ENCODE results near the gene DEPDC7. TPM values are rescaled to one million over a fixed set of nuclear protein-coding genes. Genes with fewer than 3 reads are reported as not detected.

The DEPDC7 gene
- total and polyA plus RNA-seq, 2 of the 8 experiments (the other 6 are each of a cell fraction or from before 2014, with no cell fraction given): 3.1 to 7.6 TPM

GRCh38 chr11:33001281-33001680, 14.4 kb upstream of the DEPDC7 start:
- H4K91ac ChIP-seq (replicated peaks; ENCODE audit: insufficient read length, low read length): no peak overlapping the region
- no peak overlapping the region for H2AK5ac ChIP-seq (ENCODE audit: low read depth, low read length)
- no peak overlapping the region for H3K18ac ChIP-seq (ENCODE audit: extremely low read depth, low read length)
- H2BK5ac ChIP-seq (ENCODE audit: low read depth, low read length): no peak overlapping the region
- H3K4me2 ChIP-seq (ENCODE audit: insufficient read depth in 1 of 2, low read depth in 2 of 2, low read length in 2 of 2): no peak overlapping the region
- no peaks in the 10 kb centered on the region; a peak in 1 of 7 replicates for H3K4me1 ChIP-seq (replicated peaks in 1 of 4; ENCODE audit: control insufficient read depth in 3 of 4, insufficient read depth in 4 of 4, low read length in 3 of 4)
- no peak overlapping the region for H4K5ac ChIP-seq (ENCODE audit: insufficient read length, low read depth, low read length)
- no peak overlapping the region for H3K4ac ChIP-seq (replicated peaks; ENCODE audit: insufficient read length, low read depth, low read length)
- TF ChIP-seq TCF12 (IDR thresholded peaks at IDR 0.05; ENCODE audit: low read depth, low read length): no peak
- TF ChIP-seq HDAC2 (IDR thresholded peaks at IDR 0.05; ENCODE audit: borderline replicate concordance in 1 of 2, low read depth in 2 of 2, low read length in 2 of 2): no peak
- H3K27ac ChIP-seq (ENCODE audit: low read depth, low read length): no peak overlapping the region
- DNase-seq (ENCODE audit: low read depth in 1 of 2, low spot score in 2 of 2): no peak
- H4K8ac ChIP-seq (ENCODE audit: extremely low read depth, insufficient read depth, low read length): no peak overlapping the region
- H2AFZ ChIP-seq (ENCODE audit: low read length): no peak overlapping the region
- 90% methylated on average over 6 of the region's 6 CpGs; no CpG with 5 or more reads in 1 of the 2 experiments for WGBS, 2 experiments (ENCODE audit: extremely low coverage in 1 of 2, insufficient coverage in 1 of 2, insufficient read length in 1 of 2, insufficient replicate concordance in 2 of 2, low coverage in 1 of 2, low lambda C conversion rate in 2 of 2, missing lambda C conversion rate in 1 of 2)
- no peaks in the 10 kb centered on the region; the same call in 1 of the 2 replicates for H3K23me2 ChIP-seq (ENCODE audit: low read depth, low read length)
- H3K79me2 ChIP-seq (ENCODE audit: control insufficient read depth in 1 of 2, insufficient read depth in 2 of 2, low read length in 2 of 2): no peaks in the 10 kb centered on the region
- no peak overlapping the region for H3K14ac ChIP-seq (ENCODE audit: insufficient read length)
- no peaks in the 10 kb centered on the region for H4K20me1 ChIP-seq (replicated peaks in 1 of 2; ENCODE audit: control insufficient read depth in 1 of 2, insufficient read depth in 2 of 2, low read length in 2 of 2)
- H3K23ac ChIP-seq (ENCODE audit: insufficient read length): no peak overlapping the region
- H3K56ac ChIP-seq (replicated peaks; ENCODE audit: insufficient read length, low read depth, low read length): no peak overlapping the region
- H3K9ac ChIP-seq (replicated peaks in 1 of 4; ENCODE audit: extremely low read depth in 1 of 4, low read depth in 3 of 4, low read length in 3 of 4): no peak overlapping the region
- no peaks in the 10 kb centered on the region for H3K79me1 ChIP-seq (ENCODE audit: low read depth, low read length)
- H2BK12ac ChIP-seq (ENCODE audit: low read depth, low read length): no peak overlapping the region
- no peak overlapping the region for H2BK20ac ChIP-seq (ENCODE audit: low read length)
- H3K9me3 ChIP-seq (ENCODE audit: insufficient read depth in 2 of 2, low read depth in 1 of 2, low read length in 1 of 2): no peaks in the 10 kb centered on the region
- ChIA-PET POLR2A (ENCODE audit: partially characterized antibody) (interaction anchor here (0.9 to 1.0 kb wide), 2 partner anchors 9 to 14 kb away, joined by 3 read pairs; partner anchors contain the start of gene DEPDC7), CTCF (ENCODE audit: partially characterized antibody) (interaction anchor here (2.0 kb wide), 1 partner anchor 64 kb away, joined by 8 read pairs; no protein-coding TSS in a partner anchor)
- no peak overlapping the region for H2BK120ac ChIP-seq (replicated peaks; ENCODE audit: low read depth, low read length)
- H3K27me3 ChIP-seq (replicated peaks in 1 of 4; ENCODE audit: control insufficient read depth in 3 of 4, extremely low read depth in 1 of 4, insufficient read depth in 3 of 4, low read length in 3 of 4): no peaks in the 10 kb centered on the region
- no peak for FAIRE-seq
- no peaks in the 10 kb centered on the region for H3K36me3 ChIP-seq (ENCODE audit: control insufficient read depth in 2 of 4, insufficient read depth in 4 of 4, low read length in 3 of 4)
- H2BK15ac ChIP-seq (ENCODE audit: low read length): no peak overlapping the region
- no peak overlapping the region for H3K4me3 ChIP-seq (ENCODE audit: extremely low read depth in 1 of 4, insufficient read depth in 2 of 4, low read depth in 3 of 4, low read length in 4 of 4)

All from H1 (cell line).